Astrocyte (in vitro differentiated cells and primary cell): ENCODE data around the gene TRIP10.
"Not testable (repeated sequence)": the region's sequence is repeated elsewhere in the genome, so short reads cannot be mapped to it uniquely, and the experiment has no call there.

Source experiments
- EZH2 ChIP-seq: IDR thresholded peaks from 2 replicates; pipeline ENCODE4 v1.6.1; 2012; ENCODE audit warnings: mild to moderate bottlenecking, low read length, inconsistent platforms; ENCODE audit not compliant: insufficient read depth
- TF ChIP-seq, protein P1 (sequence below): IDR thresholded peaks from 2 replicates; pipeline ENCODE4 v1.5.1; 2011; ENCODE audit warnings: low read depth, mild to moderate bottlenecking, inconsistent platforms, low read length, moderate library complexity; ENCODE audit not compliant: insufficient read depth

DNA sequence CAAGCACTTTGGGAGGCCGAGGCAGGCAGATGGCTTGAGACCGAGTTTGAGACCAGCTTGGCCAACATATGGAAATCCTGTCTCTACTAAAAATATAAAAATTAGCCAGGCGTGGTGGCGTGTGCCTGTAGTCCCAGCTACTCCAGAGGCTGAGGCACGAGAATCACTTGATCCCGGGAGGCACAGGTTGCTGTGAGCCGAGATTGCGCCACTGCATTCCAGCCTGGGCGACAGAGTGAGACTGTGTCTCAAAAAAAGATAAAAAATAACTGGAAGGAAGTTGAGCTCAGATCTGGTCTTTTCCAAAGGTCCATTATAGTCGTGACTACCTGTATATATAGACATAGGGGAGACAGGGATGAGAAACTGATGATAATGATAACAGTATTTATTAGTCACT is 9.1 kb downstream of the TRIP10 start:
- TF ChIP-seq, protein P1, sequence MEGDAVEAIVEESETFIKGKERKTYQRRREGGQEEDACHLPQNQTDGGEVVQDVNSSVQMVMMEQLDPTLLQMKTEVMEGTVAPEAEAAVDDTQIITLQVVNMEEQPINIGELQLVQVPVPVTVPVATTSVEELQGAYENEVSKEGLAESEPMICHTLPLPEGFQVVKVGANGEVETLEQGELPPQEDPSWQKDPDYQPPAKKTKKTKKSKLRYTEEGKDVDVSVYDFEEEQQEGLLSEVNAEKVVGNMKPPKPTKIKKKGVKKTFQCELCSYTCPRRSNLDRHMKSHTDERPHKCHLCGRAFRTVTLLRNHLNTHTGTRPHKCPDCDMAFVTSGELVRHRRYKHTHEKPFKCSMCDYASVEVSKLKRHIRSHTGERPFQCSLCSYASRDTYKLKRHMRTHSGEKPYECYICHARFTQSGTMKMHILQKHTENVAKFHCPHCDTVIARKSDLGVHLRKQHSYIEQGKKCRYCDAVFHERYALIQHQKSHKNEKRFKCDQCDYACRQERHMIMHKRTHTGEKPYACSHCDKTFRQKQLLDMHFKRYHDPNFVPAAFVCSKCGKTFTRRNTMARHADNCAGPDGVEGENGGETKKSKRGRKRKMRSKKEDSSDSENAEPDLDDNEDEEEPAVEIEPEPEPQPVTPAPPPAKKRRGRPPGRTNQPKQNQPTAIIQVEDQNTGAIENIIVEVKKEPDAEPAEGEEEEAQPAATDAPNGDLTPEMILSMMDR = not testable (repeated sequence)
- TF ChIP-seq EZH2 = not testable (repeated sequence)
